NCI-H128 (cell line): ENCODE results near the gene HSPBP1.
"Not testable (repeated sequence)": the region's sequence is repeated elsewhere in the genome, so short reads cannot be mapped to it uniquely, and the experiment has no call there.

Experiments
- DNase-seq: peaks from one replicate; lab custom pipeline; 2025; ENCODE audit not compliant: unreplicated experiment; lab: John Stamatoyannopoulos, UW

Gene HSPBP1

GRCh38 chr19:55240713-55241020 lies 39.2 kb downstream of the HSPBP1 start:
- no peak for DNase-seq

DNA sequence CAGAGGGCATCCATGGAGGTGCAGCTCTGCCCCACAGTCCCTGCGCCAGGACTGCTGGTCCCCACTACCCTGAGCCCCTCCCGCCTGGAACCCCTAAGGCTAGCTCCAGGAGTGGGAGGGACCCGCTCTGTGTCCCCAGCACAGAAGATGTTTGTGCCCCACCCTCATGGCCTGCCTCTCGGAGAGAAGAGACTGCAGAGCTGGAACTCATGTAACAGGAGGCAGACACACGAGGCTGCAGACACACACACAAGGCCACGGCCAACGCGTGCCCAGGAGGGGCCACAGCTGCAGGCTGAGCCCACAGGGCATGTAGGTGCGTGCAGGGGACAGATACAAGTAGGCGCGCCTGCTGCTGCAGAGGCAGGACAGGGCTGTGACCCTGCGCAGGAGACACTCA lies 40.9 kb downstream of the HSPBP1 start:
- no peak for DNase-seq

GRCh38 chr19:55238030-55238429 lies 41.9 kb downstream of the HSPBP1 start:
- DNase-seq, result no peak

- DNase-seq, result no peak
Measured at GRCh38 chr19:55232986-55233385, 46.9 kb downstream of the HSPBP1 start.

GRCh38 chr19:55232286-55232602 lies 47.7 kb downstream of the HSPBP1 start:
- no peak for DNase-seq

- DNase-seq, result no peak
Measured at GRCh38 chr19:55231391-55232285, 48.3 kb downstream of the HSPBP1 start.

- DNase-seq, result no peak
Measured at GRCh38 chr19:55230780-55231179, 49.1 kb downstream of the HSPBP1 start.

- DNase-seq, result no peak
Measured at GRCh38 chr19:55230329-55230728, 49.6 kb downstream of the HSPBP1 start.

- DNase-seq, result no peak
Measured at GRCh38 chr19:55229789-55230182, 50.1 kb downstream of the HSPBP1 start.

DNA sequence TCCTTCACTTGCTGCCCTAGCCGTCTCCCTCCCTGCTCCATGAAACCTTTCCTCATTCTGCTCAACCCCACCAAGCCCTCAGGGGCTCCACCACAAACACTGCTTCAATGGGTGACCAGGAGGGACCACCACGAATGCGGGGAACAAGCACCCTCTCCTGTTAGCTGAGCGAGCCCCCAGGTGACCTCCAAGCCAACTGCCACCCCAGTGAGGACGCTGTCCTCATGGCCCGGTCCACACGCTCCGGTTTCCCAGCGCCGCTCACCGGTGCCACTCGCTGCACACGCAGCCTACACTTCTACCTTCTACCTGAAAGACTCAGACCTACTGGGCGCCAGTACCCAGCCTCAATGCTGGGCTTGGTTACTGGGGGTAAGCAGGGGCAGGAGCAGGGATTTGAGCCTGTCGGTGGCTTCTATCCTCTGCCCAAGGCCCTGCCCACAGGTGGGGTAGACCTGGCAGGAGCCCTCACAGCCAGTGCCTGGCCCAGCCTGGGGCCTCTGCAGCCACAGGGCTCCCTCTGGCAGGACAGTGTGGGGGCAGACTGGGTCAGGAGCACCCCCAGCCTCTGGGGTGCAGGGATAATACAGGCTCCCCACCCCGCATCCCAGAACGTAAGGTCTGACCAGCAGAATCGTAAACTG lies 50.6 kb downstream of the HSPBP1 start:
- no peak for DNase-seq

DNA sequence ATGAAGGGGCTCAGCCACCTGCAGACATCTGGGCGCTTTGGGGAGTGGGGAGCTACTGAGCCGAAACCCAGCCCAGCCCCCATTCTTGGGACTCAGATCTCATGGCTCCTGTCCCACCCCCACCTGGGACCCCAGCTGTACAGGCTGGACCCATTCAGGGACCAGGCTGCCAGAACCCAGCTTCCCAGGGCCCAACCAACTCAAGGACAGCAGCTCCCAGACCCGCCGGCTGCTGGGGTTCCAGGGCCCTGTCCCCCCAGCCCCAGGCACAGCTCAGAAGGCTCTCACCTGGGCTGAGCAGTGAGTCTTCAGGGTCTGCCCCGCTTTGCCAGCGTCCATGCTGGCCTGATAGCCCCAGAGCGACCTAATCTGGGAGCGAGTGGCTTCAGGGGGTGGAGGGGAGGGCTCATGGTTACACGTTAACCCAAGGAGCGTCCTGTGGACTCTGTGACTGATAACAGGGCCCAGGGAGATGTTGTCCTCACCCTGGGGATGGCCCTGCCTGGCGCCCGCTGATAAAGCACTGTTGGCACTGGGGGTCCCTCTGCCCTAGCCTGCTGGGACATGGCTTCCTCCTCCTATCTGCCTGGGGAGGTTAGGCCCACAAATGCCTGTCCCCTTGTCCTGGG lies 51.4 kb downstream of the HSPBP1 start, which contains the start of gene TMEM86B:
TMEM86B (minus strand) TSS at position 361 of the 629 bp plus-strand sequence; CDS start at position 339, 22 bp downstream.
- DNase-seq, result no peak

GRCh38 chr19:55228015-55228391 lies 51.9 kb downstream of the HSPBP1 start:
- no peak for DNase-seq

DNA sequence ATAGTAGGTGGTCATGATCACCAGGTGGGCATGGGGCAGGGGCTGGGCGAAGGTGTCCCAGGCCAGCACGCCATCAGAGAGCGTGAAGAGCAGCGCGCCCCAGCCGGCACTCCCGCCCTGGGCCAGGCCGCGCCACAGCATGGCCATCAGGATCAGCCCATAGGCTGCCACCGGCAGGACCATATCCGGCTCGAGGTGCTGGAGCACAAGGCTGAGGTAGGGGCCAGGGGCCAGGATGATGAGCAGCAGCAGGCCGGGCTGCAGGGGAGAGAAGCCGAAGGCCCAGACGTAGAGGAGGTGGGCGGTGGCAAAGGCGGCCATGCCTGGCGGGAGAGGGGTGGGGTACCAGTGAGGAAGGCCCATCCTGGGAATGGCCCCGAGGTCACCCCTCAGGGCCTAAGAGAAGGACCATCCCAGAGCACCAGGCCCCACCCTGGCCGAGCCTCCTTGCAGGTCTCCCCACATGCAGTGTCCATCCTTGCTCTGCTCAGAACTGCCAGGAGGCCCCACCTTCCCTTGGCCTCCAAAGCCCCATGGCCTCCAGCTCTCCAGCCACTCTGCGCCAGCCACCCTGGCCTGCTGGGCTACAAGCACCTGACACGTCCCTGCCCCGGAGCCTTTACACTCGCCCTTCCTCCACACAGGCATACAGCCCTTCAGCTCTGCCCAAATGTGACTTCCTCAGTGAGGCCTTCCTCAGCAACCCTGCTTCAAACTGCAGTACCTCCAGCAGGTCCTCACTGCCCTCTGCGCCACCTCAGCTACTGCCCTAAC lies 52.5 kb downstream of the HSPBP1 start:
- no peak for DNase-seq

GRCh38 chr19:55226788-55227187 lies 53.1 kb downstream of the HSPBP1 start:
- no peak for DNase-seq

GRCh38 chr19:55226273-55226672 lies 53.6 kb downstream of the HSPBP1 start:
- no peak for DNase-seq

GRCh38 chr19:55225415-55225958 lies 54.4 kb downstream of the HSPBP1 start:
- DNase-seq, result no peak

DNA sequence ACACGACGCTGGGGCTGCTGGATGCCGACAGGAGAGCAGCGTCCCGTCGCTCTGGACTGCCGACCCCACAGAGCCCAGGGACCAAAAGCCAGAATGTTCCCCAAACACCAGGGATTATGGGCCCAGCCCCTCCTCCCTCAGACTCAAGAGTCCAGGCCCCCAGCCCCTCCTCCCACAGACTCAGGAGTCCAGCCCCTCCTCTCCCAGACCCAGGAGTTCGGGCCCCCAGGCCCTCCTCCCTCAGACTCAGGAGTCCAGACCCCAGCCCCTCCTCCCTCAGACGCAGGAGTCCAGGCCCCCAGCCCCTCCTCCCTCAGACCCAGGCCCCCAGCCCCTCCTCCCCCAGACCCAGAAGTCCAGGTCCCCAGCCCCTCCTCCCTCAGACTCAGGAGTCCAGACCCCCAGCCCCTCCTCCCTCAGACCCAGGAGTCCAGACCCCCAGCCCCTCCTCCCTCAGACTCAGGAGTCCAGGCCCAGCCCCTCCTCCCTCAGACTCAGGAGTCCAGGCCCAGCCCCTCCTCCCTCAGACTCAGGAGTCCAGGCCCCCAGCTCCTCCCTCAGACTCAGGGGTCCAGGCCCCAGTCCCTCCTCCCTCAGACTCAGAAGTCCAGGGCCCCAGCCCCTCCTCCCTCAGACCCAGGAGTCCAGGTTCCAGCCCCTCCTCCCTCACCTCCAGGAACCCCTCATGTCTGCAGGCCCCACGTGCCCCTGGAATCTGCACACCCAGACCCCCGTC lies 55.1 kb downstream of the HSPBP1 start:
- DNase-seq, result not testable (repeated sequence)

DNA sequence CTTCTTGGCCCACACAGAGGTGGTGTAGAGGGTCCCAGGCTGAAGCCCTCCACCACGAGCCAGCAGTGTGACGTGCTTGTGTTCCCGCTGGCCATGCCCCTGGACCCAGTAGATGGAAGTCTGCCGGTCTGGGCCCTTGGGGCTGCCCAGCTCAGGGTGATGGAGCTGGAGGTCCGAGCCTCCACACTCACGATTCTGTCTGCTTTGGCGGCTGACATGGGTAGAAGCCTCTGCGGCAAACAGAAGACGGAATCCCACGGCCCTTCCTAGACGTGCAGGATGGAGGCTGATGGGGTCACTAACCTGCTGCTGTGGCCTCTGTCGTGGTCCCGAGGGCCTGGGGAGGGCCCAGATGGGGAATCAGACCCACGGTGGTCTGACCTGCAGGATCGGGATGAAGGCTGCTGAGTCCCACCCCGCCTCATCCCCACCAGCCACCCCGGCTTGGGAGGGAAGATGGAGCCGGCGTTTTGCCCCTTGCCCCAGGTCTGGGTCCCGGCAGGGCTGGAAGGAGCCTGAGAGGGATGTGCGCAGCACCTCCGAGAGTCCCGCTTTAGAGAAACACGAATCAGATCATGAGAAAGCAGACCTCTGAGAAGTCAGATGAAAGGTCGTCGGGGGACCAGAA lies 55.8 kb downstream of the HSPBP1 start:
- no peak for DNase-seq

DNA sequence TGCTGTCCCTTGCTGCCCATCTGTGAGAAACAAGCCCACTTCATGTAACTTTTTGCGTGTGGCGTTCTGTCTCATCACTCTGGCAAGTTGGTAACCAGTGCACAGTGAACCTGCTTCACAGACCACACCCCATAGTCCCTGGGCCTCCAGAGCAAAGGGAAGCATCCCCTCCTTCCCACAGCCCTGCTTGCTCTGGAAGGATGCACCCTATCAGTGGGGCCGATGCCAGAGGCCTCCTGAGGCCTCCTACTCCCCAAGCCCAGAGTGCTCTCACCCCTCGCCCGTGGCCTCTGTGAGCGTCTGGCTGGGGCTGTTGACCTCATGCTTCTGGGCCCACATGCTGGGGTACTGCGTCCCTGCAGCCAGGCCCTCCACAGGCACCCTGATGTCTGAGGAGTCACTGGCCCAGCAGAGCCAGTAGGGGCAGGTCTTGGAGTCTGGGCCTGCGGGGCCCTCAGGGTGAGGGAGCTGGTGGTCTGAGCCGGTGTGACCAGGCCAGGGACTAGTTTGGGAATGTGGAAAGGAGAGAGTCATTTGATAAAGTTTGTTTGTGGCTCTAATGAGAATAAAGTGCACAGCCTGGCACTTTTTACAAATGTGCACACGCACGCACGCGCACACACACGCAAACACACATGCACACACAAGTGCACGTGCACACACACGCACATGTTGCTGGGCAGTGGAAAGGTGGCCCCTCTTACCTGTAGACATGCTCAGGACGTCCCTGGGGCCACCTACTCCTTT lies 56.4 kb downstream of the HSPBP1 start:
- no peak for DNase-seq
